Hepatocyte (in vitro differentiated cells): ENCODE data around the gene TMEM256. TPM values are rescaled to one million over a fixed set of nuclear protein-coding genes. Genes with fewer than 3 reads are reported as not detected.

Experiments used
- DNase-seq: peaks from one replicate; pipeline ENCODE4 v3.0.0-alpha.2; 2016; ENCODE audit warnings: low spot score
- H2AFZ ChIP-seq: fragments of 200-600 bp; sonication (generic); 2 replicates; pipeline ENCODE4 v1.6.0; 2016; ENCODE audit warnings: antibody characterized with exemption, mild to moderate bottlenecking
- H3K27ac ChIP-seq: fragments of 200-600 bp; sonication (generic); 2 replicates; pipeline ENCODE4 v1.5.1; 2016; ENCODE audit warnings: mild to moderate bottlenecking
- H3K27me3 ChIP-seq: fragments of 200-600 bp; sonication (generic); 2 replicates; pipeline ENCODE4 v1.6.1; 2016
- H3K36me3 ChIP-seq: fragments of 200-600 bp; sonication (generic); replicated peaks from 2 replicates; pipeline ENCODE4 v1.5.1; 2016; ENCODE audit warnings: low read depth; ENCODE audit not compliant: insufficient read depth
- H3K4me1 ChIP-seq: fragments of 200-600 bp; sonication (generic); 2 replicates; pipeline ENCODE4 v1.5.1; 2016; ENCODE audit warnings: mild to moderate bottlenecking, moderate library complexity; ENCODE audit not compliant: insufficient read depth
- H3K4me2 ChIP-seq: fragments of 200-600 bp; sonication (generic); 2 replicates; pipeline ENCODE4 v1.6.0; 2016
- H3K4me3 ChIP-seq: fragments of 200-600 bp; sonication (generic); 2 replicates; pipeline ENCODE4 v1.5.1; 2016; ENCODE audit warnings: mild to moderate bottlenecking
- H3K79me2 ChIP-seq: fragments of 200-600 bp; sonication (generic); 2 replicates; pipeline ENCODE4 v1.6.0; 2017; ENCODE audit warnings: mild to moderate bottlenecking
- H3K9me2 ChIP-seq: fragments of 200-600 bp; sonication (generic); replicated peaks from 2 replicates; pipeline ENCODE4 v1.6.0; 2017; ENCODE audit warnings: mild to moderate bottlenecking; ENCODE audit not compliant: insufficient read depth
- H3K9me3 ChIP-seq: fragments of 200-600 bp; sonication (generic); 2 replicates; pipeline ENCODE4 v1.5.1; 2016; ENCODE audit warnings: low read depth, mild to moderate bottlenecking
- H4K20me1 ChIP-seq: fragments of 200-600 bp; sonication (generic); 2 replicates; pipeline ENCODE4 v1.6.0; 2016; ENCODE audit warnings: mild to moderate bottlenecking; ENCODE audit not compliant: insufficient read depth, poor library complexity, severe bottlenecking
- EZH2 ChIP-seq: fragments of 200-600 bp; sonication (generic); IDR thresholded peaks from 2 replicates; pipeline ENCODE4 v1.6.1; 2016; ENCODE audit warnings: antibody characterized with exemption, mild to moderate bottlenecking, borderline replicate concordance
- EZH2phosphoT487 ChIP-seq: fragments of 200-600 bp; sonication (generic); IDR thresholded peaks from one replicate; pipeline ENCODE4 v1.6.1; 2018; ENCODE audit warnings: antibody characterized with exemption, mild to moderate bottlenecking, low read depth, moderate library complexity; ENCODE audit not compliant: unreplicated experiment, severe bottlenecking
- WGBS: methylation state at CpG from one replicate; pipeline ENCODE4 v1.1.6; 2016; ENCODE audit warnings: low lambda C conversion rate; ENCODE audit errors: missing lambda C conversion rate; 5-methylcytosine and 5-hydroxymethylcytosine counted together
- polyA plus RNA-seq: library from polyadenylated mRNA; unstranded; fragments of >200 nt; fragmentation: Nextera tagmentation; extraction: Ambion mirVana; gene quantifications from 2 replicates; pipeline ENCODE4 v1.2.1, GENCODE V29; 2016
- total RNA-seq: library from RNA; depleted of rRNA; stranded (reverse); fragments of >200 nt; gene quantifications from 2 replicates; pipeline ENCODE4 v1.2.3, GENCODE V29; 2014
- TF ChIP-seq, protein P1 (sequence below): fragments of 200-600 bp; sonication (generic); IDR thresholded peaks from 2 replicates; pipeline ENCODE4 v1.5.1; 2016; ENCODE audit warnings: antibody characterized with exemption, mild to moderate bottlenecking; ENCODE audit not compliant: poor library complexity

TMEM256 gene
- total and polyA plus RNA-seq, 2 experiments from 2014 or later = 105 to 118 TPM

DNA sequence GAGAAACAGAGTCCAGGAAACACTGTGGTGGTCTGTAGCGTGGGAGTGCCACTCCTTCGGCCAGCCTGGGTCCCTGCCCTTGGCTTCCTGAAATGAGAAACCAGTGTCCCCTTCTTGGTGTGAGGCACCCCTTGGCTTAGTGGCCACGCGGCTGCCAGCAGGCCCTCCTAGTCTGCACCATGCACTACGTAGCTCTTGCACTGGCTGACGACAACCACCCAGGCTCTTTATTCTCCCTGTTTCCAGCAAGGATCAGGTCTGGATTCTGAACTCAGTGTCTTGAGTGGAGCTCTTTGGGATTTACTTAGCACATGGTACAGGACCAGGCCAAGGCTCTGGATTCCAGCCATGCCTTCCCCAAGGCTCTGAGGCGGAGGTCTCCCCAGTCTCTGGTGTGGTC lies 23.7 kb upstream of the TMEM256 start:
- Histone ChIP-seq H3K4me1 (no peaks in the 10 kb centered on the region), H3K9me2 (no peaks in the 10 kb centered on the region), H2AFZ (no peak overlapping the region), H4K20me1 (no peaks in the 10 kb centered on the region), H3K27ac (no peak overlapping the region), H3K27me3 (no peaks in the 10 kb centered on the region), H3K79me2 (no peaks in the 10 kb centered on the region), H3K36me3 (no peaks in the 10 kb centered on the region), H3K4me2 (no peak overlapping the region), H3K4me3 (no peak overlapping the region), H3K9me3 (no peaks in the 10 kb centered on the region)
- TF ChIP-seq EZH2 (no peak), EZH2phosphoT487 (no peak)
- TF ChIP-seq, protein P1, sequence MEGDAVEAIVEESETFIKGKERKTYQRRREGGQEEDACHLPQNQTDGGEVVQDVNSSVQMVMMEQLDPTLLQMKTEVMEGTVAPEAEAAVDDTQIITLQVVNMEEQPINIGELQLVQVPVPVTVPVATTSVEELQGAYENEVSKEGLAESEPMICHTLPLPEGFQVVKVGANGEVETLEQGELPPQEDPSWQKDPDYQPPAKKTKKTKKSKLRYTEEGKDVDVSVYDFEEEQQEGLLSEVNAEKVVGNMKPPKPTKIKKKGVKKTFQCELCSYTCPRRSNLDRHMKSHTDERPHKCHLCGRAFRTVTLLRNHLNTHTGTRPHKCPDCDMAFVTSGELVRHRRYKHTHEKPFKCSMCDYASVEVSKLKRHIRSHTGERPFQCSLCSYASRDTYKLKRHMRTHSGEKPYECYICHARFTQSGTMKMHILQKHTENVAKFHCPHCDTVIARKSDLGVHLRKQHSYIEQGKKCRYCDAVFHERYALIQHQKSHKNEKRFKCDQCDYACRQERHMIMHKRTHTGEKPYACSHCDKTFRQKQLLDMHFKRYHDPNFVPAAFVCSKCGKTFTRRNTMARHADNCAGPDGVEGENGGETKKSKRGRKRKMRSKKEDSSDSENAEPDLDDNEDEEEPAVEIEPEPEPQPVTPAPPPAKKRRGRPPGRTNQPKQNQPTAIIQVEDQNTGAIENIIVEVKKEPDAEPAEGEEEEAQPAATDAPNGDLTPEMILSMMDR = no peak
- WGBS = 91% methylated on average over 7 of the region's 7 CpGs
- no peak for DNase-seq

DNA sequence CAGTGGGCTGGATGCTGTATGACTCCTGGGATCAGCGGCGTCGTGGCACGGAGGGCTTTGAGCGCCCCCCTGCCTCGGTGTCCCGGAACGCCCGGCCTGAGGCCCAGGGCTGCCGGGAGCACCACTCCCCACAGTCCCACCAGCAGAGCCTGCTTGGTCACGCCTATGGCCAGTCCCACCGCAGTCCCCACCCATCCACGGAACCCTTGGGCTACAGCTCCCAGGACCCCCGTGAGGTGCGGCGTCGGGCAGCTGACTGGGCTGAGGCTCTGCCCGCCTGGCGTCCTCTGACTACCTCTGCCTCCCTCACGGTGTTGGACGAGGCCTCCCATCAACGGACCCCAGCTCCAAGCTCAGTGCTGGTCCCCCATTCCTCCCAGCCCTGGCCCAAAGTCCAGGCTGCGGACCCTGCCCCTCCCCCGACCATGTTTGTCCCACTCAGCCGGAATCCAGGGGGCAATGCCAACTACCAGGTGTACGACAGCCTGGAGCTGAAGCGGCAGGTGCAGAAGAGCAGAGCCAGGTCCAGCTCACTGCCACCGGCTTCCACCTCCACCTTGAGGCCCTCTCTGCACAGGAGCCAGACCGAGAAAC lies 23.1 kb upstream of the TMEM256 start:
- Histone ChIP-seq H3K9me3 (no peaks in the 10 kb centered on the region), H3K36me3 (no peaks in the 10 kb centered on the region), H3K9me2 (no peaks in the 10 kb centered on the region), H3K4me1 (no peaks in the 10 kb centered on the region), H3K27ac (no peak overlapping the region), H3K79me2 (no peaks in the 10 kb centered on the region), H3K27me3 (no peaks in the 10 kb centered on the region), H4K20me1 (no peaks in the 10 kb centered on the region), H3K4me2 (no peak overlapping the region), H2AFZ (no peak overlapping the region), H3K4me3 (no peak overlapping the region)
- 91% methylated on average over 27 of the region's 29 CpGs for WGBS
- TF ChIP-seq EZH2phosphoT487 (no peak), EZH2 (no peak)
- TF ChIP-seq, protein P1 = no peak
- DNase-seq = no peak

DNA sequence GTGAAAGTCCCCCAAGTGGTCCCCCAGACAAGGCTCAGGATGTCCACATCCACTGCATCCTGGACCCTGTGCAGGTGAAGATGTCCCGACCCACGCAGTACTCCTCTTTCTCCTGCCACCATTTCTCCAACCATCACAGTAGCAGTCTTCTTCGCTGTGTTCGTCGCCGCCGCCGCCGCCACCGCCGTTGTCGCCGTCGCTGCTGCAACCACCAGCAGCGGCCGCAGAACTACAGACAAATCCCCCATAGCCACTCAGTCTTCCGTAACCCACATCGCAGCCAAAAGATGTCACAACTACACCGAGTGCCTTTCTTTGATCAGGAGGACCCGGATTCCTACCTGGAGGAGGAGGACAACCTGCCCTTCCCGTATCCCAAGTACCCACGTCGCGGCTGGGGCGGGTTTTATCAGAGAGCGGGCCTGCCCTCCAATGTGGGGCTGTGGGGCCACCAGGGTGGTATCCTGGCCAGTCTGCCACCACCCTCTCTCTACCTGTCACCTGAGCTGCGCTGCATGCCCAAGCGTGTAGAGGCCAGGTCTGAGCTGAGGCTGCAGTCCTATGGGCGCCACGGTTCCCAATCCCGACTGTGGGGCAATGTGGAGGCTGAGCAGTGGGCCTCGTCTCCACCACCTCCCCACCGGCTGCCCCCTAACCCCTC lies 22.4 kb upstream of the TMEM256 start:
- H3K4me3 ChIP-seq = no peak overlapping the region
- H3K9me2 ChIP-seq = no peaks in the 10 kb centered on the region
- no peak overlapping the region for H3K27ac ChIP-seq
- H3K4me1 ChIP-seq = no peaks in the 10 kb centered on the region
- H3K4me2 ChIP-seq = no peak overlapping the region
- H4K20me1 ChIP-seq = no peaks in the 10 kb centered on the region
- TF ChIP-seq, protein P1 = no peak
- TF ChIP-seq EZH2phosphoT487 (no peak), EZH2 (no peak)
- H3K79me2 ChIP-seq = no peaks in the 10 kb centered on the region
- DNase-seq = no peak
- no peaks in the 10 kb centered on the region for H3K27me3 ChIP-seq
- no peak overlapping the region for H2AFZ ChIP-seq
- H3K9me3 ChIP-seq = no peaks in the 10 kb centered on the region
- 96% methylated on average over 32 of the region's 33 CpGs for WGBS
- H3K36me3 ChIP-seq = no peaks in the 10 kb centered on the region
